ENCODE results near the gene RHOA. TPM values are rescaled to one million over a fixed set of nuclear protein-coding genes. Genes with fewer than 3 reads are reported as not detected.

The RHOA gene
- total RNA-seq, 2 donors from 2014 or later = 296 to 343 TPM

DNA sequence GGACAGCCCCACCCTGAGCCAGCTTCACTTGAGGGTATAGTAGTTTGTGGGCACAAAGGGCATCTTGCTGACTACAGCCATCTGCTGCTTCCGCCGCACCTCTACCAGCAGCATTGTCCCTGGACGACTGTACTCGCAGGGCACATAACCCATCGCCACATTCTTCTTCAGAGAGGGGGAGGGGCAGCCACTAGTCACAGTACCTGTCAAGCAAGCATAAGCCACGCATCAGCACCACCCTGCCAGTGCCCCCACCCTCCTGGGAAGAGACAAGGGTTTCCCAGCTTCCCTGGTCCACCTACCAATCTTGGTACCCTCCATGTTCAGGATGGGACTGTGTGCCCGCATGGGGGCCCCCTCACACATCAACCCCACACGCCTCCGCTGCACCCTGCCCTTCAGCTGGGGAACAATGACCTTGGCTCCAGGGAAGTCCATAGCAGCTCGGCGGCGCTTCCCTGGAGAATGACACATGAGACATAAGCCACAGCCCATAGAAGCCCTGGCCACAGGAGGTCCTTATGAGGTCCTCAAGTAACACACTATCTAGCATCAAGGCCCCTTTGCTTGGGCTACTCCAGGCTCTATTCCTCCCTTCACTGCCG is 5.8 kb upstream of the RHOA start:
- Histone ChIP-seq H3K27ac (no peak overlapping the region), H3K27me3 (replicated peaks; ENCODE audit: insufficient read depth) (no peaks in the 10 kb centered on the region), H3K36me3 (no peaks in the 10 kb centered on the region), H3K9me3 (no peaks in the 10 kb centered on the region), H3K4me1 (replicated peaks) (peaks cover 11% of the 10 kb centered on the region), H3K4me3 (no peak overlapping the region)
- WGBS = 82% methylated on average over 13 of the region's 13 CpGs
- DNase-seq (ENCODE audit: low spot score) = no peak
- TF ChIP-seq POLR2A (IDR thresholded peaks at IDR 0.05) (no peak), POLR2AphosphoS5 (IDR thresholded peaks at IDR 0.05) (no peak)
- TF ChIP-seq, protein P1, sequence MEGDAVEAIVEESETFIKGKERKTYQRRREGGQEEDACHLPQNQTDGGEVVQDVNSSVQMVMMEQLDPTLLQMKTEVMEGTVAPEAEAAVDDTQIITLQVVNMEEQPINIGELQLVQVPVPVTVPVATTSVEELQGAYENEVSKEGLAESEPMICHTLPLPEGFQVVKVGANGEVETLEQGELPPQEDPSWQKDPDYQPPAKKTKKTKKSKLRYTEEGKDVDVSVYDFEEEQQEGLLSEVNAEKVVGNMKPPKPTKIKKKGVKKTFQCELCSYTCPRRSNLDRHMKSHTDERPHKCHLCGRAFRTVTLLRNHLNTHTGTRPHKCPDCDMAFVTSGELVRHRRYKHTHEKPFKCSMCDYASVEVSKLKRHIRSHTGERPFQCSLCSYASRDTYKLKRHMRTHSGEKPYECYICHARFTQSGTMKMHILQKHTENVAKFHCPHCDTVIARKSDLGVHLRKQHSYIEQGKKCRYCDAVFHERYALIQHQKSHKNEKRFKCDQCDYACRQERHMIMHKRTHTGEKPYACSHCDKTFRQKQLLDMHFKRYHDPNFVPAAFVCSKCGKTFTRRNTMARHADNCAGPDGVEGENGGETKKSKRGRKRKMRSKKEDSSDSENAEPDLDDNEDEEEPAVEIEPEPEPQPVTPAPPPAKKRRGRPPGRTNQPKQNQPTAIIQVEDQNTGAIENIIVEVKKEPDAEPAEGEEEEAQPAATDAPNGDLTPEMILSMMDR (IDR thresholded peaks at IDR 0.05) = no peak
- intact Hi-C loops (cut with DNase I) = loop anchor here (10.0 kb wide), 1 partner anchor 413 kb away; the partner anchor contains the start of gene WDR6

DNA sequence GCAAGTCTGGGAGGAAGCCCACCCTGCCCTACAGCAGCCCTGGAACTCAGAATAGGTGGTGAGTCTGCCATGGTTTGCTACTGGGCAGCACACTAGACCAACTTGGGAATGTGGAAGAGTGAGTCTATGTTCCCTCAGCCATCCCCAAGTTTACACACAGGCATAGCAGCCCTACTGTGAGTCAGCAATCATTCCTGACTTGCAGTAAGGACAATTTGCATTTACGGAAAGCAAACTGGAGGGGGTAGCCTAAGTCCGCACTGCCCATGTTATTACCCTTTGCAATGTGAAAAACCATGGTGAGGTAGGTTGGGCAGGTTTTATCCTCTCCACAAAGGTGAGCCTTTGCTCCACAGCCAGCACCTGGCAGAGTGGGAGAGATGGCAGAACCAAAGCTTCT is 5.1 kb upstream of the RHOA start:
- intact Hi-C loops (cut with DNase I) = loop anchor here (10.0 kb wide), 1 partner anchor 412 kb away; the partner anchor contains the start of gene WDR6
- no peak for TF ChIP-seq POLR2A (IDR thresholded peaks at IDR 0.05)
- TF ChIP-seq, protein P1 (IDR thresholded peaks at IDR 0.05) = no peak
- no peak for TF ChIP-seq POLR2AphosphoS5 (IDR thresholded peaks at IDR 0.05)

DNA sequence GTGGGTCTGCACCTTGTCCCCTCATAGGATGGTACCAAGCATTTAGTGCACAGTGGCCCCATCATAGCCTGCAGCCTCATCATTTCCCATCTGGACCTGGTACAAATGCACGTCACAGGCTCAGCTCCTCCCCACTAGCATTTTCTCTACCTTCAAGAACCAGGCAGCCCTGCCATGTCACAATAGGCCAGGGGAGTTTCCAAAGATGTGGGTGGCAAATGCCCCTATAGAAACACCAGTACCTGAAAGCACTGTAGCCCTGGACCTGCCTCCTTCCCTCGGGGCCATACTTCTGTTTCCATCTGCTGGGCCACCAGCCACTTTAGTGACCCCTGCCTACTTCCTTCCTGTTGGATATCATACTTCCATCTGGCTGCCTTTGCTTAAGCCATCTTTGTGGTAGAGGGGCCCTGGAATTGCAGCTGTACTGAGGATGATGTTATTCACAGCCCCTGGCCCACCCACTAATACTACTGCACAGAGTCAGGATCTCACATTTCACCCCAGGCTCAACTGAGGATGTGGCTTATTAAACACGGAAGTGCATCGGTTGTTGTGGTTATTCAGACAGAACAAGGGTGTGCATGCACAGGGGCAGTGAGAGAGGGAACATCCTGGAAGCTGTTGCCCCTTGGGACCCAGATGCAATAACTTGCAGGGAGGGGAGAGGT is 4.3 kb upstream of the RHOA start:
- no peaks in the 10 kb centered on the region for H3K27me3 ChIP-seq (replicated peaks; ENCODE audit: insufficient read depth)
- no peak for DNase-seq (ENCODE audit: low spot score)
- peaks cover 11% of the 10 kb centered on the region for H3K4me1 ChIP-seq (replicated peaks)
- H3K9me3 ChIP-seq = no peaks in the 10 kb centered on the region
- TF ChIP-seq POLR2A (IDR thresholded peaks at IDR 0.05) (no peak), POLR2AphosphoS5 (IDR thresholded peaks at IDR 0.05) (no peak)
- TF ChIP-seq, protein P1 (IDR thresholded peaks at IDR 0.05) = no peak
- intact Hi-C loops (cut with DNase I) = loop anchor here (10.0 kb wide), 1 partner anchor 411 kb away; the partner anchor contains the start of gene WDR6
- H3K36me3 ChIP-seq = no peaks in the 10 kb centered on the region
- H3K27ac ChIP-seq = no peak overlapping the region
- WGBS = 37% methylated on average over 4 of the region's 4 CpGs
- H3K4me3 ChIP-seq = no peak overlapping the region

More for the DNA sequence above, 5.1 kb upstream of the RHOA start:
- no peak overlapping the region for H3K4me3 ChIP-seq
- peaks cover 11% of the 10 kb centered on the region for H3K4me1 ChIP-seq (replicated peaks)
- H3K9me3 ChIP-seq = no peaks in the 10 kb centered on the region
- H3K27me3 ChIP-seq (replicated peaks; ENCODE audit: insufficient read depth) = no peaks in the 10 kb centered on the region
- DNase-seq (ENCODE audit: low spot score) = no peak
- 92% methylated on average over 2 of the region's 2 CpGs for WGBS
- H3K36me3 ChIP-seq = no peaks in the 10 kb centered on the region
- H3K27ac ChIP-seq = no peak overlapping the region

DNA sequence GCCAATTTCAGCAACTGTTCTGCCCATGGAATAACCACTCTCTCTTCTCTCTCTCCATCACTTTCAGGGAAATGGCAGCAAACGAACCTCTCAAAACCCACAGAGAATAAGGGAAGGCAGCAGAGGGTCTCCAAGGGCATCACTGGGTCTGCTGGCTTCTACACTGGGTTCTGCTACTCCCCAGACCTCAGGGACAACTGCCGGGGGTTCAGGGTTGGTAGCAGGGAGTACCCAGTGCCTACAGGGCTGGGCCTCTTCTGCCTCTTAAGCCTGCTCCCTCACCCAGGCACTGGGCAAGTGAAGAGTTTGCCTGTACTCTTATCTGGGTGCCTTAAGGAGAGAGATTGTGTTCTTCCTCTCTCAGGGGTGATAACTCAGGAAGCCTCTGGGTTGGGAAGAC is 3.0 kb upstream of the RHOA start:
- 98% methylated on average over 2 of the region's 2 CpGs for WGBS
- Histone ChIP-seq H3K9me3 (no peaks in the 10 kb centered on the region), H3K27ac (no peak overlapping the region), H3K27me3 (replicated peaks; ENCODE audit: insufficient read depth) (no peaks in the 10 kb centered on the region), H3K36me3 (no peaks in the 10 kb centered on the region), H3K4me3 (no peak overlapping the region), H3K4me1 (replicated peaks) (peaks cover 11% of the 10 kb centered on the region)
- intact Hi-C loops (cut with DNase I) = loop anchor here (5.0 to 10.0 kb wide), 4 partner anchors 53 to 410 kb away; partner anchors contain the start of genes GPX1, QRICH1 and WDR6
- no peak for DNase-seq (ENCODE audit: low spot score)
- TF ChIP-seq POLR2AphosphoS5 (IDR thresholded peaks at IDR 0.05) (no peak), POLR2A (IDR thresholded peaks at IDR 0.05) (no peak)
- TF ChIP-seq, protein P1 (IDR thresholded peaks at IDR 0.05) = no peak
